Measurements from ENCODE around the gene COX19. TPM values are rescaled to one million over a fixed set of nuclear protein-coding genes. Genes with fewer than 3 reads are reported as not detected.

COX19 gene
- total RNA-seq, 1 experiment from 2014 or later, result 18.8 TPM

- CTCF ChIA-PET, result no interaction called here
- intact Hi-C loops (cut with micrococcal nuclease; ENCODE audit: unreplicated experiment), result no loop called here
- no peak overlapping the region for H3K4me3 ChIP-seq (ENCODE audit: low read depth, low read length, poor library complexity, severe bottlenecking)
- H3K4me1 ChIP-seq (ENCODE audit: insufficient read depth, low read length, poor library complexity, severe bottlenecking), result no peaks in the 10 kb centered on the region
- no peaks in the 10 kb centered on the region for H3K36me3 ChIP-seq (ENCODE audit: insufficient read depth, low read length, poor library complexity, severe bottlenecking)
- no peaks in the 10 kb centered on the region for H3K27me3 ChIP-seq (replicated peaks; ENCODE audit: insufficient read depth, low read depth, low read length, poor library complexity)
- no peak overlapping the region for H3K27ac ChIP-seq (ENCODE audit: low read depth, low read length, poor library complexity, severe bottlenecking)
- no peak for DNase-seq (ENCODE audit: low spot score)
- no TSS peak for BruUV-seq (replicated peaks)
- POLR2A ChIA-PET (ENCODE audit: low non-redundant PET), result no interaction called here
- TF ChIP-seq, protein P1, sequence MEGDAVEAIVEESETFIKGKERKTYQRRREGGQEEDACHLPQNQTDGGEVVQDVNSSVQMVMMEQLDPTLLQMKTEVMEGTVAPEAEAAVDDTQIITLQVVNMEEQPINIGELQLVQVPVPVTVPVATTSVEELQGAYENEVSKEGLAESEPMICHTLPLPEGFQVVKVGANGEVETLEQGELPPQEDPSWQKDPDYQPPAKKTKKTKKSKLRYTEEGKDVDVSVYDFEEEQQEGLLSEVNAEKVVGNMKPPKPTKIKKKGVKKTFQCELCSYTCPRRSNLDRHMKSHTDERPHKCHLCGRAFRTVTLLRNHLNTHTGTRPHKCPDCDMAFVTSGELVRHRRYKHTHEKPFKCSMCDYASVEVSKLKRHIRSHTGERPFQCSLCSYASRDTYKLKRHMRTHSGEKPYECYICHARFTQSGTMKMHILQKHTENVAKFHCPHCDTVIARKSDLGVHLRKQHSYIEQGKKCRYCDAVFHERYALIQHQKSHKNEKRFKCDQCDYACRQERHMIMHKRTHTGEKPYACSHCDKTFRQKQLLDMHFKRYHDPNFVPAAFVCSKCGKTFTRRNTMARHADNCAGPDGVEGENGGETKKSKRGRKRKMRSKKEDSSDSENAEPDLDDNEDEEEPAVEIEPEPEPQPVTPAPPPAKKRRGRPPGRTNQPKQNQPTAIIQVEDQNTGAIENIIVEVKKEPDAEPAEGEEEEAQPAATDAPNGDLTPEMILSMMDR (conservative IDR thresholded peaks at IDR 0.05; ENCODE audit: low read depth, low read length), result no peak
- no peaks in the 10 kb centered on the region for H3K9me3 ChIP-seq (ENCODE audit: low read depth, low read length, poor library complexity, severe bottlenecking)
These were observed 13.1 kb upstream of the COX19 start for GRCh38 chr7:988426-988911.

GRCh38 chr7:987909-988308 lies 12.6 kb upstream of the COX19 start:
- CTCF ChIA-PET, result no interaction called here
- Histone ChIP-seq H3K4me3 (ENCODE audit: low read depth, low read length, poor library complexity, severe bottlenecking) (no peak overlapping the region), H3K4me1 (ENCODE audit: insufficient read depth, low read length, poor library complexity, severe bottlenecking) (no peaks in the 10 kb centered on the region), H3K27ac (ENCODE audit: low read depth, low read length, poor library complexity, severe bottlenecking) (no peak overlapping the region), H3K36me3 (ENCODE audit: insufficient read depth, low read length, poor library complexity, severe bottlenecking) (no peaks in the 10 kb centered on the region), H3K27me3 (replicated peaks; ENCODE audit: insufficient read depth, low read depth, low read length, poor library complexity) (no peaks in the 10 kb centered on the region), H3K9me3 (ENCODE audit: low read depth, low read length, poor library complexity, severe bottlenecking) (no peaks in the 10 kb centered on the region)
- intact Hi-C loops (cut with micrococcal nuclease; ENCODE audit: unreplicated experiment), result no loop called here
- BruUV-seq (replicated peaks), result no TSS peak
- no peak for TF ChIP-seq EZH2 (IDR thresholded peaks at IDR 0.05; ENCODE audit: borderline replicate concordance, low read depth, low read length, poor library complexity, severe bottlenecking)
- TF ChIP-seq, protein P1 (conservative IDR thresholded peaks at IDR 0.05; ENCODE audit: low read depth, low read length), result no peak
- no peak for DNase-seq (ENCODE audit: low spot score)
- POLR2A ChIA-PET (ENCODE audit: low non-redundant PET), result no interaction called here

DNA sequence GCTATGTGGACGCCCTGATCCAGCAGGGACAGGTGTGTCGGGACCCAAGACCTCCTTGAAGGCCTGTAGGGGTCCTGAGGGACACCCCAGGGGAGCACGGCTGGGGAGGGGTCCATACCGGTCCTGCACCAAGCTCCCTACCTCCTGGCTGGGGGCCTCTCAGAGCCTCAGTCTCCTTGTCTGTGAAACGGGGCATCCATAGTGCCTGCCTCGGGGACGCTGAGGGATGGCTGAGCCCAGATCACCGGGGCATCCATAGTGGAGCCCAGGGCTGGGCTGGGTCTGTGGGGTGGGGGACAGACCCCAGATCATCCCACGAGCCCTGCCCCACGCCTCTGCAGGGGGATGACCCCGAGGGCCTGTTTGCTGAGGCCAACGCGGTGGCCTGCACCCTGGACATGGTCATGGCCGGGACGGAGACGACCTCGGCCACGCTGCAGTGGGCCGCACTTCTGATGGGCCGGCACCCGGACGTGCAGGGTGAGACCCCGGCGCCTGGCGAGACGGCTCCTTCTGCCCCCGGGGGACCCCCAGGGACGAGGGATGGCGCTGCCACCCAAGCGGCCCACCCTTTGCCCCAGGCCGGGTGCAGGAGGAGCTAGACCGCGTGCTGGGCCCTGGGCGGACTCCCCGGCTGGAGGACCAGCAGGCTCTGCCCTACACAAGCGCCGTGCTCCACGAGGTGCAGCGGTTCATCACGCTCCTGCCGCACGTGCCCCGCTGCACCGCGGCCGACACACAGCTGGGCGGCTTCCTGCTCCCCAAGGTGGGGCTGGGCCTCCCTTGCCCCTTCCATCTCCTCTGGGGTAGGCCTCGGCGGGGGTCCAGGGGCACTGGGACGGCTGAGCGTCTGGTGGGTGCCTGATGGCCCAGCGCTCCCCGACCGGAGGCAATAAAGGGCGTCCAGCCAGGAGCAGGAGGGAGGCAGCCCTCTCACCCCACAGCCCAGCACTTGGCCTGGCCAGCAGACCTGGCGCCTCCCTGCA lies 11.7 kb upstream of the COX19 start:
- CTCF ChIA-PET, result no interaction called here
- POLR2A ChIA-PET (ENCODE audit: low non-redundant PET), result no interaction called here
- no TSS peak for BruUV-seq (replicated peaks)
- intact Hi-C loops (cut with micrococcal nuclease; ENCODE audit: unreplicated experiment), result no loop called here
- no peaks in the 10 kb centered on the region for H3K4me1 ChIP-seq (ENCODE audit: insufficient read depth, low read length, poor library complexity, severe bottlenecking)
- DNase-seq (ENCODE audit: low spot score), result no peak
- no peak for TF ChIP-seq EZH2 (IDR thresholded peaks at IDR 0.05; ENCODE audit: borderline replicate concordance, low read depth, low read length, poor library complexity, severe bottlenecking)
- TF ChIP-seq, protein P1 (conservative IDR thresholded peaks at IDR 0.05; ENCODE audit: low read depth, low read length), result no peak
- no peak overlapping the region for H3K4me3 ChIP-seq (ENCODE audit: low read depth, low read length, poor library complexity, severe bottlenecking)
- H3K27me3 ChIP-seq (replicated peaks; ENCODE audit: insufficient read depth, low read depth, low read length, poor library complexity), result no peaks in the 10 kb centered on the region
- H3K9me3 ChIP-seq (ENCODE audit: low read depth, low read length, poor library complexity, severe bottlenecking), result no peaks in the 10 kb centered on the region
- H3K27ac ChIP-seq (ENCODE audit: low read depth, low read length, poor library complexity, severe bottlenecking), result no peak overlapping the region
- no peaks in the 10 kb centered on the region for H3K36me3 ChIP-seq (ENCODE audit: insufficient read depth, low read length, poor library complexity, severe bottlenecking)

Measured in A673 (cell line).